Measurements from ENCODE around the gene ZNF608.

- no peak for TF ChIP-seq CTCF (conservative IDR thresholded peaks at IDR 0.05)
- no peak for TF ChIP-seq ZFX (IDR thresholded peaks at IDR 0.05)
These were observed 6.6 kb upstream of the ZNF608 start for GRCh38 chr5:124752854-124753720.

All from C4-2B (cell line).